Midbrain (tissue), 1 donor: ENCODE measurements around the gene LYPLA2.
"Not testable (repeated sequence)": the region's sequence is repeated elsewhere in the genome, so short reads cannot be mapped to it uniquely, and the experiment has no call there.

ENCODE experiments used
- DNase-seq: peaks from one replicate; lab custom pipeline; 2025; lab: John Stamatoyannopoulos, UW

The LYPLA2 gene

GRCh38 chr1:23801338-23801748 is 10.4 kb downstream of the LYPLA2 start:
- no peak for DNase-seq

GRCh38 chr1:23801876-23802275 is 10.9 kb downstream of the LYPLA2 start:
- DNase-seq = no peak

- DNase-seq = not testable (repeated sequence)
These were observed 11.9 kb downstream of the LYPLA2 start for GRCh38 chr1:23802809-23803342.

- no peak for DNase-seq
These were observed 12.7 kb downstream of the LYPLA2 start for GRCh38 chr1:23803674-23804073.

- no peak for DNase-seq
These were observed 13.4 kb downstream of the LYPLA2 start for GRCh38 chr1:23804183-23804835.

- no peak for DNase-seq
These were observed 14.1 kb downstream of the LYPLA2 start for GRCh38 chr1:23805025-23805424.

GRCh38 chr1:23806280-23806679 is 15.3 kb downstream of the LYPLA2 start:
- no peak for DNase-seq

GRCh38 chr1:23807453-23807852 is 16.5 kb downstream of the LYPLA2 start:
- no peak for DNase-seq

- peak; percentile 29 for DNase-seq
These were observed 18.8 kb downstream of the LYPLA2 start for GRCh38 chr1:23809751-23810171.

GRCh38 chr1:23810818-23811540 is 20.0 kb downstream of the LYPLA2 start:
- no peak for DNase-seq

- DNase-seq = no peak
These were observed 23.1 kb downstream of the LYPLA2 start for GRCh38 chr1:23814016-23814415.

GRCh38 chr1:23816361-23816760 is 25.4 kb downstream of the LYPLA2 start:
- no peak for DNase-seq

GRCh38 chr1:23816906-23817305 is 26.0 kb downstream of the LYPLA2 start:
- no peak for DNase-seq

GRCh38 chr1:23817633-23818032 is 26.7 kb downstream of the LYPLA2 start:
- no peak for DNase-seq

- DNase-seq = no peak
These were observed 32.8 kb downstream of the LYPLA2 start for GRCh38 chr1:23823767-23824166.

- no peak for DNase-seq
These were observed 33.7 kb downstream of the LYPLA2 start for GRCh38 chr1:23824711-23825075.

GRCh38 chr1:23825076-23825761 is 34.3 kb downstream of the LYPLA2 start, which contains the start of gene HMGCL:
Gene HMGCL (minus strand): TSS chr1:23825429. CDS start chr1:23825415, 14 bp downstream.
- DNase-seq = peak; percentile 93

- peak; percentile 20 for DNase-seq
These were observed 35.0 kb downstream of the LYPLA2 start for GRCh38 chr1:23825762-23826522.

- DNase-seq = not testable (repeated sequence)
These were observed 35.6 kb downstream of the LYPLA2 start for GRCh38 chr1:23826590-23826989.

- DNase-seq = no peak
These were observed 36.8 kb downstream of the LYPLA2 start for GRCh38 chr1:23827717-23828116.

- DNase-seq = not testable (repeated sequence)
These were observed 43.2 kb downstream of the LYPLA2 start for GRCh38 chr1:23834156-23834555.

- no peak for DNase-seq
These were observed 45.1 kb downstream of the LYPLA2 start for GRCh38 chr1:23836037-23836436.
